ENCODE results near the gene SEC14L6.
"Not testable (repeated sequence)": the region's sequence is repeated elsewhere in the genome, so short reads cannot be mapped to it uniquely, and the experiment has no call there.

The SEC14L6 gene

DNA sequence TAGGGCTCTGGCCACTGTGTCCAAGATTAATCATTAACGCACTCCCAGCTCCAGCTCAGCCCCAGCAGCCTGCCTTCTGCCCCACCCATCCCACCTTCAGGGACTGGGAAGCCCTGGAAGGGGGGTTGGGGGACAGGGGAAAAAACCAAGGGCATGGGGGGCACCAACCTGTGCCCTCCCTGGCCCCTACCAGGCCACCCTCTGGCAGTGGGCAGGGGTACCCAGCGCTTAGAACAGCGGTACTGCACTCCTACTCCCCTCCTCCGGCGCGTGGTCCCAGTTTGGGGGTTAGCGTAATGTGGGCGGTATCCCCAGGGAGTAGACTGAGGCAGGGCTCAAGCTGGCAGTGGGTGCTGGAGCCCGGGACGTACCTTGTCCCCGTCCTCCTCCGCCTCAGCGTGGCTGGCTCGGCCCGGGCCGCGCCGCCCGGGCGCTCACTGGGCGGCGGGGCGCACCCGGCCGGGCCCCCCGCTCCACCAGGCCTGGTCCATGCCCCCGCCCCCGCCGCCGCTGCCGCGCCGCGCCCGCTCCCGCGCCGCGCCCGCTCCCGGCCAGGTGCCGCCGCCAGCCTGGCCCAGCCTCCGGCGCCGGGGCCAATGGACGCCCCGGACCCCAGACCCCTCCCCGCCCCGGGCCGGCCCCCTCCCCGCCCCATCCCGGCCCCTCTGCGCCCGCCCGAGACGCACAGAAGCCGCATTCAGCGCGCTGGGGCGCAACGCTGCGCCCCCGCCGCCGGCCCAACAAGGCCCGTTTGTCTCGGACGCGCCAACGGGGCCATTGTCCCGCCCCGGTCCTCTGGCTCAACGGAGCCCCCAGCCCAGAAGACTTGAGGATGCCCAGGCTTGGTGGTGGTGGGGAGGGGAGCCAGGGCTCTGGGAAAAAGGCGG lies 27.8 kb upstream of the SEC14L6 start, which contains the start of gene GAL3ST1:
Gene GAL3ST1 (minus strand): TSS at position 571 of the 887 bp plus-strand sequence. CDS start 17,273 bp downstream, outside the sequence.
- TF ChIP-seq, protein P1, sequence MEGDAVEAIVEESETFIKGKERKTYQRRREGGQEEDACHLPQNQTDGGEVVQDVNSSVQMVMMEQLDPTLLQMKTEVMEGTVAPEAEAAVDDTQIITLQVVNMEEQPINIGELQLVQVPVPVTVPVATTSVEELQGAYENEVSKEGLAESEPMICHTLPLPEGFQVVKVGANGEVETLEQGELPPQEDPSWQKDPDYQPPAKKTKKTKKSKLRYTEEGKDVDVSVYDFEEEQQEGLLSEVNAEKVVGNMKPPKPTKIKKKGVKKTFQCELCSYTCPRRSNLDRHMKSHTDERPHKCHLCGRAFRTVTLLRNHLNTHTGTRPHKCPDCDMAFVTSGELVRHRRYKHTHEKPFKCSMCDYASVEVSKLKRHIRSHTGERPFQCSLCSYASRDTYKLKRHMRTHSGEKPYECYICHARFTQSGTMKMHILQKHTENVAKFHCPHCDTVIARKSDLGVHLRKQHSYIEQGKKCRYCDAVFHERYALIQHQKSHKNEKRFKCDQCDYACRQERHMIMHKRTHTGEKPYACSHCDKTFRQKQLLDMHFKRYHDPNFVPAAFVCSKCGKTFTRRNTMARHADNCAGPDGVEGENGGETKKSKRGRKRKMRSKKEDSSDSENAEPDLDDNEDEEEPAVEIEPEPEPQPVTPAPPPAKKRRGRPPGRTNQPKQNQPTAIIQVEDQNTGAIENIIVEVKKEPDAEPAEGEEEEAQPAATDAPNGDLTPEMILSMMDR (conservative IDR thresholded peaks at IDR 0.05; ENCODE audit: control insufficient read depth, insufficient read depth, low read depth, low read length): no peak
- H3K4me3 ChIP-seq (ENCODE audit: control insufficient read depth, low read depth, low read length): no peak within 1 kb of the TSS
- no peak for DNase-seq (ENCODE audit: low read depth)

DNA sequence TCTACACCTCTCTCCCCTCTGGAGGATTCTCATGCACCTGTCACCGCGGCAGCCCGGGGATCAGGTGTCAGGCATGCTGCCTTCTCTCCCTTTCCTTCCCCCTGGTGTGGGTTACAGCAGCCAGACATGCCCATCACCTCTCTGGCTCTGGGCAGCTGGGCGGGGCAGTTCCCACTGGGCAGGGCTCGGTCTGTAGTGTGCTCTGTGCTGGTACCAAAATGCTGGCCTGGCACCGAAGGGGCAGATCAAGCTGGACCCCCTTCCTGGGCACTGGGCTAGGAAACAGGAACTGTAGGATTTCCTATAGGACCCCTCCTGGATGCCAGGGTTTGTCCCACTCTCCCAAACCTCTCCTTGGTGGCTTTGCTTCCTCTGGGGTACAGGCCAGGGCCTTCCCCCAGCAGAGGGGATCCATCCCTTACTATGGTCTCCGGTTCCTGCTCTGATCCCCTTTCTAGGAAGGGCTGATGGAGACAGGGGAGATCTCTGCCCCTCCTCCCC lies 27.1 kb upstream of the SEC14L6 start:
- TF ChIP-seq, protein P1 (conservative IDR thresholded peaks at IDR 0.05; ENCODE audit: control insufficient read depth, insufficient read depth, low read depth, low read length): no peak
- no peak overlapping the region for H3K4me3 ChIP-seq (ENCODE audit: control insufficient read depth, low read depth, low read length)
- DNase-seq (ENCODE audit: low read depth): no peak

DNA sequence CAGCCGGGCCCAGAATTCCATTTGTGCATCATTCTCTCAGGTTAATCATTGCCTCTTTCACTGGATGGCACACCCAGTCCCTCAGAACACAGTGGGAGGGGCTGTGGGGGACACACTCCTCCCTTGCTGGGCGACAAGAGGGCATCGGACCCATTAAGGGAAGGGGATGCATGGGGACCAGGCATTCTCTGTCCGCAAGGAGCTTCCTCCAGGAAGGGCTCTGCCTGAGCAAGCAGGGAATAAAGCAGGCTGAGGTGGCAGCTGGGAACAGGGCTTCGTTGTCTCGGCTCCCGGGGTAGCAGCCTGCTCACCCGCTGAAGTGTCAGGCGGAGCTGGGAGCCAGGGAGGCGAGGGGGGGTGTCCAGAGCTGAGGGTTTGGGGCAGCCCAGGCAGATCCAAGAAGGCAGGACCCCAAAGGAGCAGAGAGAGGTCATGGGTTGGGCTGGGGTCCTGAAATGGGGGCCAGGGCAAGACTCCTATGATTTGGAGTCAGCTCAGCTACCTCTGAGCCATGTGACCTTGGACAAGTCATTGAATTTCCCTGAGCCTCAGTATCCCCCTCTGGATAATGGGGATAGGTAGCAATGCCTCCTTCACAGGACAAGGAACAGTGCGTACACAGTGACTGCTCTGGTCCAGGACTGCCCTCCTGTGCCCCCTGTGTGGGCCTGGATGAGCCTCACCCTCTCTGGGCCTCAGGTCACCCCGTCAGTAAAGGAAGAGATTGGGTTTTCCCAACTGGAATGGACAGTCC lies 26.5 kb upstream of the SEC14L6 start:
- no peak for DNase-seq (ENCODE audit: low read depth)
- TF ChIP-seq, protein P1 (conservative IDR thresholded peaks at IDR 0.05; ENCODE audit: control insufficient read depth, insufficient read depth, low read depth, low read length): no peak
- no peak overlapping the region for H3K4me3 ChIP-seq (ENCODE audit: control insufficient read depth, low read depth, low read length)

DNA sequence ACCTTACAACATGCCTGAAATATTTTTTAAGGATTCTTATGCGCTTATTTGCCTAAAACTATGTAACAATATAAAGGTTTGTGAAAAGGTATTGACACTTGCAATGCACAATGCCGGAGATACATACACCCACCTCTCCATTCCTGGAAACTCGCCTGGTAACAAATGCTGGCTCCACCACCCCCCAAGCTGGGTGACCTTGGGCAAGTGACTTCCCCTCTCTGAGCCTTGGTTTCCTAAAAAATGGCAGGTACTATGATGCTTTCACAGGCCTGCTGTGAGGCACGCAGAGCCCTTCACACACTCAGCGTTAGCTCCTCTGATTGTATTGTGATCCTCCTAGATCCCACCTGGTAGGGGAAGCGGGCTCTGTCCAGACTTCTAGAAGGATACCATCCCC lies 25.7 kb upstream of the SEC14L6 start:
- TF ChIP-seq, protein P1 (conservative IDR thresholded peaks at IDR 0.05; ENCODE audit: control insufficient read depth, insufficient read depth, low read depth, low read length): no peak
- DNase-seq (ENCODE audit: low read depth): no peak
- H3K4me3 ChIP-seq (ENCODE audit: control insufficient read depth, low read depth, low read length): no peak overlapping the region

DNA sequence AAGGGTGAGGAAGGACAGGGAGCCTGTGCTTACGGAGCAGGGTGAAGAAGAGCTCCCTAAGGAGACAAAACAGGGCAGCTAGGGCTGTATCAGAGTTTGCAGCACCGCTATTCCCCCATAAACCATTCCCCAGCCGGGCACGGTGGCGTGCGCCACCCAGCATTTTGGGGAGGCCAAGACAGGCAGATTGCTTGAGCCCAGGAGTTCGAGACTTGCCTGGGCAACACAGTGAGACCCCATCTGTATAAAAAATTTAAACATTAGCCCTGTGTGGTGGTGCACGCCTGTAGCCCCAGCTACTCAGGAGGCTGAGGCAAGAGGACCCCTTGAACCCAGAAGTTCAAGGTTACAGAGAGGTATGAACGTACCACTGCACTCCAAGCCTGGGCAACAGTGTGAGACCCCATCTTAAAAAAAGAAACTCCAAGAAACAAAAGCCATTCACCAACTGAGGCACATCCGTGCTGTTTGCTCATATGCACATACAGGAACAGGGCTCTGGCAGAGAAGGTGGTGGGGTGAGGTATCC lies 23.2 kb upstream of the SEC14L6 start:
- no peak for DNase-seq (ENCODE audit: low read depth)
- no peak overlapping the region for H3K4me3 ChIP-seq (ENCODE audit: control insufficient read depth, low read depth, low read length)
- TF ChIP-seq, protein P1 (conservative IDR thresholded peaks at IDR 0.05; ENCODE audit: control insufficient read depth, insufficient read depth, low read depth, low read length): no peak

DNA sequence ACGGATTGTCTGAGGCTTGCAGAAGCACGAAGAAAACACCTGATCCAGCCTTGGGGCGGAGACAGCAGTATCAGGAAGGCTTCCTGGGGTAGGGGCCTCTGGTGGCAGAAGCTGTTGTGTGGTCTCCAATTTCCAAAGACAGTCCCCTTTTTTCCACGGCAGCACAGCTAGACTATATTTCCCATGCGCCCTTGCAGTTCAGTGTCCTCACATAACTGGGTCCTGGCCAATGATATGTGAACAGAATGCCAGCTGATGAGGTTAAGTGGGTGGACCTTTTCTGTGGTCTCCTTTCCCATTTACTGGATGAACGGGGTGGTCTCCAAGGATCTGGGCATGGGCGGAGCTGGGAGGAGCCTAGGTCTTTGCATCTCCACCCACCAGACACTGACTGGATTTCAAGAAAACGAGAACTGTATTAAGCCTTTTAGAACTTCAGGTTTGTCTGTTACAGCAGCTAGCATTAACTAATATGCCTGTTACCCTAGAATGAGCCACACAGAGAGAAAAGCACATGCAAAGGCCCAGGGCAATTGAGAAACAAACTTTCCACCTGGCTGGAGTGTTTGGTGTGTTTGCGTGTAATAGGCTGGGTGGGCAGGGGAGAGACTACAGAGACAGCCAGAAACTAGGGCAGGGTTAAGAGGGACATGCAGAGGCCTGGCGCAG lies 21.7 kb upstream of the SEC14L6 start:
- TF ChIP-seq, protein P1 (conservative IDR thresholded peaks at IDR 0.05; ENCODE audit: control insufficient read depth, insufficient read depth, low read depth, low read length): no peak
- no peak for DNase-seq (ENCODE audit: low read depth)

DNA sequence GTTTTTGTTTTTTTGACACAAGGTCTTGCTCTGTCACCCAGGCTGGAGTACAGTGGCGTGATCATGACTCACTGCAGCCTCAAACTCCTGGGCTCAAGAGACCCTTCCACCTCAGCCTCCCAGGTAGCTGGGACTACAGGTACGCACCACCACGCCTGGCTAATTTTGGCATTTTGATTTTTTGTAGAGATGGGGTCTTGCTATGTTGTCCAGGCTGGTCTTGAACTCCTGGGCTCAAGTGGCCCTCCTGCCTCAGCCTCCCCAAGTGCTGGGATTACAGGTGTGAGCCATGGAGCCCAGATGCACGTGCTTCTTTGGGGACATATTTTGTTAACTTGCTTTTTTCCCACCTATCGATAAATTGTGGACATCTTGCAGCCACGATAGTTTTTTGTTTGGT lies 20.7 kb upstream of the SEC14L6 start:
- not testable (repeated sequence) for H3K4me3 ChIP-seq (ENCODE audit: control insufficient read depth, low read depth, low read length); DNase-seq (ENCODE audit: low read depth)

More for the DNA sequence above, 21.7 kb upstream of the SEC14L6 start:
- H3K4me3 ChIP-seq (ENCODE audit: control insufficient read depth, low read depth, low read length): no peak overlapping the region
